HepG2 (cell line): ENCODE data around the gene SLC35G2. TPM values are rescaled to one million over a fixed set of nuclear protein-coding genes. Genes with fewer than 3 reads are reported as not detected.

ENCODE experiments used
- ATAC-seq: fragments of 200-7000 bp; cut with Tn5 transposase; 3 replicates; pipeline ENCODE4 v1.9.1; 2020; ENCODE audit warnings: mild to moderate bottlenecking, moderate library complexity
- BruUV-seq: library from RNA; stranded (reverse); fragments of 400-500 nt; replicated peaks from 2 replicates; lab custom pipeline; 2021; lab: Mats Ljungman, UMichigan
- CTCF ChIA-PET: fragments of 300-600 bp; formaldehyde crosslinking; extraction: SDS; loops from one replicate; lab custom pipeline; 2021; ENCODE audit warnings: low total read pairs, inconsistent platforms, low intra/inter-chr PET ratio; lab: Yijun Ruan, JAX
- POLR2A ChIA-PET: fragments of 350-600 bp; sonication (Branson Sonifier 250); formaldehyde crosslinking; loops from one replicate; lab custom pipeline; 2020; ENCODE audit warnings: antibody characterized with exemption, inconsistent platforms; lab: Yijun Ruan, JAX
- DNase-seq: peaks from one replicate; pipeline ENCODE4 v3.0.0-alpha.2; 2015; ENCODE audit warnings: low spot score
- FAIRE-seq: peaks from 3 replicates; lab custom pipeline; 2011; peaks lifted over from hg19 to GRCh38; lab: Jason Lieb, UNC
- H2AFZ ChIP-seq: one replicate; pipeline ENCODE4 v1.6.1; 2011; ENCODE audit warnings: low read length, inconsistent platforms
- H3K27ac ChIP-seq: fragments of 300-600 bp; 3 replicates; pipeline ENCODE4 v1.8.0; 2011; ENCODE audit warnings: mixed run types, mild to moderate bottlenecking, mixed read lengths, low read length, inconsistent platforms; ENCODE audit not compliant: insufficient read depth; ENCODE audit errors: extremely low read length
- H3K27me3 ChIP-seq, 2 experiments: fragments of 200-600 bp in 1 of 2; 2 replicates in 1 of 2; 3 replicates in 1 of 2; pipeline versions ENCODE4 v1.6.0 to v1.8.0; 2011; ENCODE audit warnings: low read length in 2 of 2, mild to moderate bottlenecking in 2 of 2, moderate library complexity in 2 of 2, inconsistent platforms in 1 of 2; ENCODE audit not compliant: insufficient read depth in 2 of 2, control insufficient read depth in 1 of 2
- H3K36me3 ChIP-seq, 2 experiments: fragments of 200-600 bp in 1 of 2; replicated peaks in 1 of 2; 2 replicates in 1 of 2; 3 replicates in 1 of 2; pipeline versions ENCODE4 v1.5.1 to v1.8.0; 2011; ENCODE audit warnings: low read length in 2 of 2, inconsistent platforms in 1 of 2; ENCODE audit not compliant: insufficient read depth in 2 of 2, control insufficient read depth in 1 of 2
- H3K4me1 ChIP-seq: 2 replicates; pipeline ENCODE4 v1.5.1; 2012; ENCODE audit warnings: low read length, inconsistent platforms; ENCODE audit not compliant: insufficient read depth
- H3K4me2 ChIP-seq: 2 replicates; pipeline ENCODE4 v1.6.0; 2011; ENCODE audit warnings: low read depth, low read length, inconsistent platforms
- H3K4me3 ChIP-seq, 3 experiments: fragments of 200-600 bp in 1 of 3; sonication (generic), shearing (Covaris generic) in 1 of 3; replicated peaks in 1 of 3; 2 replicates each; pipeline ENCODE4 v1.5.1; 2011 to 2016; ENCODE audit warnings: low read length in 3 of 3, inconsistent platforms in 2 of 3, low read depth in 2 of 3, mild to moderate bottlenecking in 2 of 3, control low read depth in 1 of 3, mixed read lengths in 1 of 3; ENCODE audit not compliant: insufficient read depth in 1 of 3
- H3K79me2 ChIP-seq: one replicate; pipeline ENCODE4 v1.6.1; 2011; ENCODE audit warnings: low read length, inconsistent platforms; ENCODE audit not compliant: insufficient read depth
- H3K9ac ChIP-seq: 2 replicates; pipeline ENCODE4 v1.6.0; 2011; ENCODE audit warnings: mild to moderate bottlenecking, low read depth, low read length, inconsistent platforms; ENCODE audit not compliant: insufficient read depth
- H3K9me3 ChIP-seq: 2 replicates; pipeline ENCODE4 v1.5.1; 2012; ENCODE audit warnings: mild to moderate bottlenecking, low read length
- H4K20me1 ChIP-seq: 2 replicates; pipeline ENCODE4 v1.6.0; 2011; ENCODE audit warnings: inconsistent platforms, mild to moderate bottlenecking, low read length, moderate library complexity; ENCODE audit not compliant: insufficient read depth
- MIER2 ChIP-seq: IDR thresholded peaks from 2 replicates; pipeline ENCODE4 v1.6.1; 2016; ENCODE audit warnings: missing biosample characterization, missing genetic modification reagents
- PAF1 ChIP-seq: IDR thresholded peaks from 2 replicates; pipeline ENCODE4 v1.6.1; 2016; ENCODE audit warnings: missing genetic modification reagents, missing compliant biosample characterization
- RCOR2 ChIP-seq: IDR thresholded peaks from 2 replicates; pipeline ENCODE4 v1.6.1; 2016; ENCODE audit warnings: missing biosample characterization, missing genetic modification reagents
- SCMH1 ChIP-seq: sonication (generic); formaldehyde crosslinking; IDR thresholded peaks from 2 replicates; pipeline ENCODE4 v1.9.0; 2021; ENCODE audit warnings: missing genetic modification reagents, mild to moderate bottlenecking, borderline replicate concordance
- SIX1 ChIP-seq: sonication (generic); formaldehyde crosslinking; IDR thresholded peaks from 2 replicates; pipeline ENCODE4 v1.4.0; 2020; ENCODE audit warnings: missing genetic modification reagents, borderline replicate concordance
- ZNF124 ChIP-seq: sonication (generic); formaldehyde crosslinking; IDR thresholded peaks from 2 replicates; pipeline ENCODE4 v1.4.0; 2020; ENCODE audit warnings: missing genetic modification reagents
- WGBS: methylation state at CpG from one replicate; pipeline ENCODE4 v1.1.6; 2017; ENCODE audit warnings: low lambda C conversion rate; 5-methylcytosine and 5-hydroxymethylcytosine counted together
- in situ Hi-C: cut with HindIII; loops from 2 replicates; pipeline ENCODE4 v1.10.0; 2017; ENCODE audit warnings: low pct_unique_long_range_greater_than_20kb; ENCODE audit not compliant: extremely low pct_ligation_motif_present
- intact Hi-C: fragments of 100-400 bp; cut with micrococcal nuclease; formaldehyde crosslinking; loops from one replicate; pipeline ENCODE4 v1.10.0; 2022; ENCODE audit not compliant: unreplicated experiment
- polyA plus RNA-seq, 8 experiments: library from polyadenylated mRNA; depleted of rRNA in 3 of 8; stranded (reverse) in 7 of 8; unstranded in 1 of 8; fragments of >200 nt; fragmentation: Illumina TruSeq in 4 of 8; extraction: Trizol in 4 of 8; gene quantifications; 2 replicates each; pipeline versions ENCODE4 v1.2.1 to v1.2.3, GENCODE V29; 2011 to 2016; ENCODE audit warnings: low read depth in 4 of 8, missing spikeins in 1 of 8, mixed read lengths in 1 of 8; ENCODE audit not compliant: insufficient read depth in 1 of 8
- total RNA-seq, 5 experiments: library from RNA; depleted of rRNA; stranded (reverse); fragments of >200 nt; fragmentation: Illumina TruSeq; extraction: Trizol; gene quantifications; 2 replicates each; pipeline ENCODE4 v1.2.3, GENCODE V29; 2016; ENCODE audit warnings: low read depth in 1 of 5
- TF ChIP-seq, protein P1 (sequence below), 2 experiments: sonication (generic) in 1 of 2; formaldehyde crosslinking in 1 of 2; IDR thresholded peaks; 2 replicates each; pipeline versions ENCODE4 v1.5.1 to v1.6.1; 2011 to 2020; ENCODE audit warnings: borderline replicate concordance in 1 of 2, low read depth in 1 of 2, low read length in 1 of 2, mild to moderate bottlenecking in 1 of 2, missing genetic modification reagents in 1 of 2, moderate library complexity in 1 of 2

The SLC35G2 gene
- total and polyA plus RNA-seq, 2 of the 13 experiments (the other 11 are each of a cell fraction or from before 2014, with no cell fraction given), result 7.6 to 10.3 TPM

DNA sequence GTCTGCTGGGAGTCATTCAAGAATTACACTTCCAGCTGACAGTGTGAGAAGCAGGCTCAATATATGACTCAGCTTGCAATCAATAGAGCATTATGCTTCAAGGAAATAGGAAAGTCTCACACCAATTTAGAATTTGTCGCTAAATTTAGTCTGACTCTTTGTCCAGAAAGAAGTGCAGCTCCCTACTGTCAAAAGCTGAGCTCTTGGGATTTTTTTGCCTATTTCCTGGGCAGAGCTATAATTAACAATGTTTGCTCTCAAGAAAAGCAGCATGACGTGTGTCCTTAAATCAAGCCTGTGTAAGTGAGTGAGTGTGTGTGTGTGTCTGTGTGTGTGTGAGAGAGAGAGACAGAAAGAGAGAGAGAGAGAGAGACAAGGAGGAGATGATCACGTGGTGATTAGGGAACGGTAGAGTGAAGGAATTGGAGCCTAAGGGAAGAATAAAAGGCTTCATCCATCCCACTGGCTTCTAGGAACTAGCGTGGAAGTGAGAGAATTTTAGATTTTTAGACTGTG is 16.4 kb upstream of the SLC35G2 start:
- Histone ChIP-seq H3K9ac (no peak overlapping the region), H3K27ac (no peak overlapping the region)
- intact Hi-C loops, result no loop called here
- TF ChIP-seq, protein P1, sequence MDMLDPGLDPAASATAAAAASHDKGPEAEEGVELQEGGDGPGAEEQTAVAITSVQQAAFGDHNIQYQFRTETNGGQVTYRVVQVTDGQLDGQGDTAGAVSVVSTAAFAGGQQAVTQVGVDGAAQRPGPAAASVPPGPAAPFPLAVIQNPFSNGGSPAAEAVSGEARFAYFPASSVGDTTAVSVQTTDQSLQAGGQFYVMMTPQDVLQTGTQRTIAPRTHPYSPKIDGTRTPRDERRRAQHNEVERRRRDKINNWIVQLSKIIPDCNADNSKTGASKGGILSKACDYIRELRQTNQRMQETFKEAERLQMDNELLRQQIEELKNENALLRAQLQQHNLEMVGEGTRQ (IDR thresholded peaks at IDR 0.05; ENCODE audit: low read depth, low read length), result 0 out of 2 replicates have a peak, but pooled peaks have one; percentile 43
- TF ChIP-seq, protein P1 (CRISPR knock-in tag; IDR thresholded peaks at IDR 0.05; ENCODE audit: borderline replicate concordance), result no peak
- TF ChIP-seq PAF1 (CRISPR knock-in tag) (no peak), RCOR2 (CRISPR knock-in tag) (no peak), ZNF124 (no peak), MIER2 (no peak), SCMH1 (no peak), SIX1 (CRISPR knock-in tag) (no peak)
- TF ChIP-seq, all 625 proteins: peak for 1
- no peaks in the 10 kb centered on the region for H3K27me3 ChIP-seq
- no peak for FAIRE-seq
- no peaks in the 10 kb centered on the region for H3K79me2 ChIP-seq
- no peak for ATAC-seq
- in situ Hi-C loops, result no loop called here
- no peaks in the 10 kb centered on the region for H4K20me1 ChIP-seq
- H2AFZ ChIP-seq, result no peak overlapping the region
- CTCF ChIA-PET, result no interaction called here
- H3K4me3 ChIP-seq, result no peak overlapping the region
- no peak for DNase-seq
- 19% methylated on average over 5 of the region's 5 CpGs for WGBS
- H3K9me3 ChIP-seq, result no peaks in the 10 kb centered on the region
- H3K4me1 ChIP-seq, result 0 out of 2 replicates have a peak, but pooled peaks cover 7% of the 10 kb centered on the region
- no peaks in the 10 kb centered on the region for H3K36me3 ChIP-seq
- POLR2A ChIA-PET, result interaction anchor here (0.7 kb wide), 1 partner anchor 211 kb away, joined by 3 read pairs; no protein-coding TSS in a partner anchor
- H3K4me2 ChIP-seq, result no peak overlapping the region
- no TSS peak for BruUV-seq
